Mononuclear cell (primary cell): Measurements from ENCODE around the gene EIF4G1. TPM values are rescaled to one million over a fixed set of nuclear protein-coding genes. Genes with fewer than 3 reads are reported as not detected.

Experiments
- H3K27me3 ChIP-seq: 2 replicates; pipeline ENCODE4 v1.6.0; 2011; ENCODE audit warnings: low read length, control low read depth; ENCODE audit not compliant: insufficient read depth
- H3K4me1 ChIP-seq: 2 replicates; pipeline ENCODE4 v1.5.1; 2011; ENCODE audit warnings: mild to moderate bottlenecking, low read length, control low read depth; ENCODE audit not compliant: insufficient read depth
- H3K4me3 ChIP-seq: 2 replicates; pipeline ENCODE4 v1.5.1; 2011; ENCODE audit warnings: mild to moderate bottlenecking, low read length, moderate library complexity
- H3K9me3 ChIP-seq: 2 replicates; pipeline ENCODE4 v1.5.1; 2011; ENCODE audit warnings: low read depth, mild to moderate bottlenecking, control low read depth, low read length
- total RNA-seq: library from RNA; depleted of rRNA; stranded (reverse); fragments of >200 nt; gene quantifications from one replicate; pipeline ENCODE4 v1.2.3, GENCODE V29; 2012

The EIF4G1 gene
- total RNA-seq, 1 donor: 114 TPM

DNA sequence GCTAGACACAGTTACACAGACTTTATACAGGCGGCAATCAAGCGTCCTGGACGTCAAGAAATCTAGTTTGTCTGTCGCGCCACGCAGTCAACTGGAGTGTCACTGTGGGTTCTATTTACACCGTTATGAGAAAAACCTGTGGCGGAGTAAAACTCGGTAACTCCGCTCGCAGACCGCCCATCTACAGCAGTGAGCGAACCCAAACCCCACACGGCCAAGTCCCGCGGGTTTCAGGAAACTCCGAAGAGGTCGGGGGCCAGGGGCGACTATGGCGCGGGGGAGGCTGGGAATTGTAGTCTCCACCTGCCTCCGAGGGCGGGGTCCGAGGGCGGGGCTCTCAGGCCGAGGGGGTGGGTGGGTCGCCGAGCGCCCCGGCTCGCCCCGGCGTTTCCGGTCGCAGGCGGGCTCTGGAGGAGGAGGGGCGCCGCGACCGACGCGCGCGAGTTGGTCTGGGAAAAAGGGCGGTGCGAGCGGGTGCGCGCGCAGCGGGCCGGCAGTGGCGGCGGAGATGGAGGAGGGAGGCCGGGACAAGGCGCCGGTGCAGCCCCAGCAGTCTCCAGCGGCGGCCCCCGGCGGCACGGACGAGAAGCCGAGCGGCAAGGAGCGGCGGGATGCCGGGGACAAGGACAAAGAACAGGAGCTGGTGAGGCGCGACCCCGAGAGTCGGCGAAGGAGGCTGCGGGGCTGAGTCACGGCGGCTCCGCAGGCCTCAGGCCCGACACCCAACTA lies 15.5 kb upstream of the EIF4G1 start, which contains the start of gene PSMD2:
Gene PSMD2, plus strand, starts transcription at position 483 of the 729 bp plus-strand sequence. Its CDS starts 26 bp downstream, at position 509.
- H3K4me3 ChIP-seq: peak within 1 kb of the TSS; percentile 70
- H3K9me3 ChIP-seq: no peaks in the 10 kb centered on the region
- H3K4me1 ChIP-seq: peaks cover 21% of the 10 kb centered on the region
- H3K27me3 ChIP-seq: no peaks in the 10 kb centered on the region

DNA sequence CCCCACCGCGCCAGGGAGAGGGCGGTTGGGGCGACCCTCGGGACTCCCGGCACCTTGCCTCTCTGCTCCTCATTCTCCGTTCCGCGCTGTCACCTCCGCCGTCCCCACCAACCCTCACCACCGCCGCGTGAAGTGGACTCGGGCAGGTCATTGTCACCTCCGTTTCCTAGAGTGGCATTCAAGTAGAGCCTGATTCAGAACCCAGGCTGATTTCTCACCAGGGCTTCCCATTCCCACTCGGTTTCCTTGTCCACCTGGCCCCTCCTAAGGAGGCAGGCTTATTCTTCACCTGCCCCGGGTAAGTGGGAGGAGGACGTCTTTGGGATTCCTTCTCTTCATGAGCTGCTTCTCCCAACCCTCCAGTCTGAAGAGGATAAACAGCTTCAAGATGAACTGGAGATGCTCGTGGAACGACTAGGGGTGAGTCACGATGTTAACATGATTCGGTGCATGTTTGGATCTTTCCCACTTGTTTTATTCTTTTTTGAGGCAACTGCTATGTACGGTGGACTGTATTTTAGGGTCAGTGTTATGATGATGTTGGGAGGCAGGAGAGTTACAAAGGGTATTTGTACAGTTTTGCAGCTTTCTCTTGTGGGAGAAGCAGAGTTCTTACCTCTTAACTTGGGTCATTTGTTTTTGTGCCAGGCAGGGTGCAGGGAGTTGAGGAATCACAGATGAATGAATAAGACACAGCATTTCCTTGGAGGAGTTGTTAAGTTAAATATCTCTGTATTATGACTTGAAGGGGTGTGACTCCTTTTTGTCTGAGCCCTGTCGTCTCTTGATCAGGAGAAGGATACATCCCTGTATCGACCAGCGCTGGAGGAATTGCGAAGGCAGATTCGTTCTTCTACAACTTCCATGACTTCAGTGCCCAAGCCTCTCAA lies 14.7 kb upstream of the EIF4G1 start:
- H3K4me3 ChIP-seq: peak overlapping the region; percentile 70
- H3K27me3 ChIP-seq: no peaks in the 10 kb centered on the region
- H3K4me1 ChIP-seq: peaks cover 21% of the 10 kb centered on the region
- H3K9me3 ChIP-seq: no peaks in the 10 kb centered on the region

GRCh38 chr3:184300378-184300720 lies 14.1 kb upstream of the EIF4G1 start:
- Histone ChIP-seq H3K4me3 (no peak overlapping the region), H3K27me3 (no peaks in the 10 kb centered on the region), H3K9me3 (no peaks in the 10 kb centered on the region), H3K4me1 (peaks cover 21% of the 10 kb centered on the region)

DNA sequence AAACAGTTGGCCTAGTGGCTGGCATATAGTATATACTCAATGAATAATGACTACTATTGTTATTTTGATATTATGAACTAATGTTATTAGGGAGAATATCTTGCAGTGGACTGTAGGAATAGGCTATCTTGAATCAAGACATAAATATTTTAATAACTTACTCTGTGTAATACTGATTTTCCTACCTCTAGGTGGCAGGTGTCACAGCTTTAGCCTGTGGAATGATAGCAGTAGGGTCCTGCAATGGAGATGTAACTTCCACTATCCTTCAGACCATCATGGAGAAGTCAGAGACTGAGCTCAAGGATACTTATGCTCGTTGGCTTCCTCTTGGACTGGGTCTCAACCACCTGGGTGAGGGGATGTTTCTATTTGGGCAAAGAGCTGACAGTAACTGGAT lies 8.8 kb upstream of the EIF4G1 start:
- no peaks in the 10 kb centered on the region for H3K27me3 ChIP-seq
- H3K4me1 ChIP-seq: peaks cover 3% of the 10 kb centered on the region
- no peak overlapping the region for H3K4me3 ChIP-seq
- H3K9me3 ChIP-seq: no peaks in the 10 kb centered on the region

GRCh38 chr3:184306341-184306972 lies 7.9 kb upstream of the EIF4G1 start:
- Histone ChIP-seq H3K27me3 (no peaks in the 10 kb centered on the region), H3K9me3 (no peaks in the 10 kb centered on the region), H3K4me1 (no peaks in the 10 kb centered on the region), H3K4me3 (no peak overlapping the region)

GRCh38 chr3:184307915-184308314 lies 6.5 kb upstream of the EIF4G1 start:
- no peaks in the 10 kb centered on the region for H3K9me3 ChIP-seq
- no peaks in the 10 kb centered on the region for H3K4me1 ChIP-seq
- H3K27me3 ChIP-seq: no peaks in the 10 kb centered on the region
- H3K4me3 ChIP-seq: no peak overlapping the region

- Histone ChIP-seq H3K4me3 (no peak overlapping the region), H3K4me1 (peaks cover under 1% of the 10 kb centered on the region), H3K9me3 (no peaks in the 10 kb centered on the region), H3K27me3 (no peaks in the 10 kb centered on the region)
These were observed 5.7 kb upstream of the EIF4G1 start for GRCh38 chr3:184308744-184309143.

DNA sequence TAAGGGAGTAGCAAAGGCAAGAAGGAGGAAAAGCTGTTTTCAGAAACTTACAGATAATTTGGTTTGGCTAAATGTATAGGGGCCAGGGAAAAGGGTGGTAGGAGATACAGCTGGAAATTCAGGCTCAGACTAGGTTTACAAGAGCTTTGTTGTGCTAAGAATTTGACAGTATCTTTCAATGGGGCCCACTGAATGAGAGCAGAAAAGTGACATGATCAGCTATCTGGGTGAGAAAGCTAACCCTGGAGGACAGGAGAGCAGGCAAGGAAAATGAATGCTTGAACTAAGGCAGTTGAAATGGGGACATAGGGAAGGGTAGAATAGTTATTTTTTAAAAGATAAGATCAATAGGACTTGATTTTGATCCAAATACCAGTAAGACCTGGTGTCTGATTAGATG lies 2.8 kb upstream of the EIF4G1 start:
- H3K4me1 ChIP-seq: peaks cover 19% of the 10 kb centered on the region
- no peaks in the 10 kb centered on the region for H3K27me3 ChIP-seq
- no peak overlapping the region for H3K4me3 ChIP-seq
- no peaks in the 10 kb centered on the region for H3K9me3 ChIP-seq

DNA sequence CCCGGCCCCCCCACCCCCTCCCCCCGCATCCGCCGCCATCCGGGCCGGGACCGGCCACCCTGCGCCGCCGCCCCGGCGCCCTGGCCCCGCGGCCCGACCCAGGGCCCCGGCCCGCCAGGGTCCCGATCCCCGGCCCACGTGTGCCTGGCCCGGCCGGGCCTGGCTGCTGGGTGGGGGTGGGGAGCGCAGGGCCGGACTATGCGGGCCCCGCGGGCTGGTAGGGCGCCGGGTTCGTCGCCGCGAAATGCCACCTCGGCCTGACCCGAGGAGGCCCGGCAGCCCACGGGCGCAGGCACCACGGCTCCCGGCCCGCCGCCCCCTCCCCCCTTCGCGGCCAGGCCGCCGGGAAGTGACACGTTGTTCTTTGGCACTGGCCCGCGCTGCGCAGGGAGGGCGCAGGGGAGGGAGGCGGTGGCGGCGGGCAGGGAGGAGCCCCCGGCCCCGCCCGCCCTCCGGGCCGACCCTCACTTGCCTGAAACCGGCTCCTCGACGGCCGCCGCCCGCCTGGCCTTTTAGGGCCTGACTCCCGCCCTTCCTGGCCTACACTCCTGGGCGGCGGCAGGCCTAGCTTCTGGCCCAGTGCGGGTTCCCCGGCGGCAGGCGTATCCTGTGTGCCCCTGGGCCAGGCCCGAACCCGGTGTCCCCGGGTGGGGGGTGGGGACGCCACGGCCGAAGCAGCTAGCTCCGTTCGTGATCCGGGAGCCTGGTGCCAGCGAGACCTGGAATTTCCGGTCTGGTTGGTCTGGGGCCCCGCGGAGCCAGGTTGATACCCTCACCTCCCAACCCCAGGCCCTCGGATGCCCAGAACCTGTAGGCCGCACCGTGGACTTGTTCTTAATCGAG lies 515 bp downstream of the EIF4G1 start:
- peak overlapping the region; percentile 61 for H3K4me3 ChIP-seq
- no peaks in the 10 kb centered on the region for H3K27me3 ChIP-seq
- no peaks in the 10 kb centered on the region for H3K9me3 ChIP-seq
- peaks cover 46% of the 10 kb centered on the region for H3K4me1 ChIP-seq

- Histone ChIP-seq H3K9me3 (no peaks in the 10 kb centered on the region), H3K27me3 (no peaks in the 10 kb centered on the region), H3K4me1 (peaks cover 52% of the 10 kb centered on the region), H3K4me3 (peak overlapping the region; percentile 61)
These were observed 1.1 kb downstream of the EIF4G1 start for GRCh38 chr3:184315543-184315867.

DNA sequence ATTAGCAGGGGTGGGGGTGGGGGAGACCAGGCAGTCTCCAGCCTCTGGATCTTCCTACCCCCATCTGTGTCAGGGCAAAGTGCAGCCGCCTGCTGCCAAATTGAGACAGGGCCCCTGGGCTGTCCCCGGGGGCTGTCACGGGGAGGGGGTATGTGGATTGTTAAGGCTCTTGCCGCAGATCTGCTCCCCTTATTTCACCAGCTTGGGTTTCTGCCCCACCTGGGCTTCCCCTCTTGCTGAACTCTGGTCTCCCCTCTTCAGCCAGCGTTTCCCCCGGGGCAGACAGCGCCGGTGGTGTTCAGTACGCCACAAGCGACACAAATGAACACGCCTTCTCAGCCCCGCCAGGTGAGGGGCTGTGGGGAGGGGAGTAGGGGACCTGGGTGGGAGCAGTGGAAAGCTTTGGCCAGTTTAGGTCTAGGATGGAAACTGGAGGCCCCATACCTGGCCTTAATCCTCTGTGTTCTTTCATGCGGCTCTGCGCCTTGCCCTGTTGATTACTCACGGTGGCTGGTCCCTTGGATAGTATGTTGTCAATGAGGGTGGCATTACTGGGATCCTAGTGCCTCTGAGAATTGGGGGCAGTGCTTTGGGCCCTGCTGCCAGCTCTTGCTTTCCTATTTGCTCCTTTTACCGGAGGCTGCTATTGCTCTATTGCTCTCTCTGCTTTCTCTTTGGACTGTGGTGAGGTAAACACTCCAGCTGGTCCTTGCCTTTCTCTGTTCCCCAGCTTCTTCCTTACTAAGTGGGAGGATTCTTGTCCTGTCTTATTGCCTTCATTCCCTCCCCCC lies 1.7 kb downstream of the EIF4G1 start:
- Histone ChIP-seq H3K4me1 (peaks cover 57% of the 10 kb centered on the region), H3K27me3 (no peaks in the 10 kb centered on the region), H3K9me3 (no peaks in the 10 kb centered on the region), H3K4me3 (peak overlapping the region; percentile 61)

- no peaks in the 10 kb centered on the region for H3K9me3 ChIP-seq
- peaks cover 65% of the 10 kb centered on the region for H3K4me1 ChIP-seq
- no peak overlapping the region for H3K4me3 ChIP-seq
- H3K27me3 ChIP-seq: no peaks in the 10 kb centered on the region
These were observed 2.4 kb downstream of the EIF4G1 start for GRCh38 chr3:184316792-184317191.

DNA sequence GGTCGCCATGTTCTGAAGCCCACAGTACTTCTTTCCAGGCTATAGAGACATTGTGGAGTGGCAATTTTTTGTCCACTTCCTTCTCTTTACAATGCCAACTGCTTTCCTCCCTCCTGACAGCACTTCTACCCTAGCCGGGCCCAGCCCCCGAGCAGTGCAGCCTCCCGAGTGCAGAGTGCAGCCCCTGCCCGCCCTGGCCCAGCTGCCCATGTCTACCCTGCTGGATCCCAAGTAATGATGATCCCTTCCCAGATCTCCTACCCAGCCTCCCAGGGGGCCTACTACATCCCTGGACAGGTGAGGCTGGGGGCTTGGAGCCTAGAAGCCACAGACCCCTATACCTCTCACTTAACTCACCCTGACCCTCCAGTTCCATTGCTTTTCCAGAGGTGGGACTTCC lies 2.8 kb downstream of the EIF4G1 start:
- Histone ChIP-seq H3K27me3 (no peaks in the 10 kb centered on the region), H3K4me1 (peaks cover 69% of the 10 kb centered on the region), H3K4me3 (no peak overlapping the region), H3K9me3 (no peaks in the 10 kb centered on the region)

GRCh38 chr3:184320104-184320445 lies 5.7 kb downstream of the EIF4G1 start:
- no peak overlapping the region for H3K4me3 ChIP-seq
- H3K27me3 ChIP-seq: no peaks in the 10 kb centered on the region
- no peaks in the 10 kb centered on the region for H3K9me3 ChIP-seq
- peaks cover 76% of the 10 kb centered on the region for H3K4me1 ChIP-seq
